HL-60 (cell line): Measurements from ENCODE around the gene C19orf81.

Experiments
- DNase-seq, 2 experiments: peaks; one replicate each; pipeline ENCODE4 v3.0.0-alpha.2; 2010 to 2020; ENCODE audit warnings: low read depth in 1 of 2, low spot score in 1 of 2
- H3K27ac ChIP-seq: fragments of 250-450 bp; sonication (Bioruptor Pico); replicated peaks from 2 replicates; pipeline ENCODE4 v1.5.1; 2020; ENCODE audit warnings: mild to moderate bottlenecking, moderate library complexity
- H3K27me3 ChIP-seq: fragments of 250-450 bp; sonication (Bioruptor Pico); 2 replicates; pipeline ENCODE4 v1.5.1; 2021; ENCODE audit warnings: mild to moderate bottlenecking, moderate library complexity; ENCODE audit not compliant: insufficient read depth, poor library complexity, severe bottlenecking
- H3K4me3 ChIP-seq: replicated peaks from 2 replicates; pipeline ENCODE4 v1.5.1; 2011; ENCODE audit warnings: mild to moderate bottlenecking, control low read depth, low read length; ENCODE audit not compliant: insufficient read depth
- GABPA ChIP-seq: IDR thresholded peaks from 2 replicates; pipeline ENCODE4 v1.6.1; 2012; ENCODE audit warnings: low read depth
- POLR2AphosphoS5 ChIP-seq: IDR thresholded peaks from 2 replicates; pipeline ENCODE4 v1.6.1; 2012; ENCODE audit warnings: low read depth
- SPI1 ChIP-seq: IDR thresholded peaks from 2 replicates; pipeline ENCODE4 v1.6.1; 2012; ENCODE audit warnings: low read depth, mild to moderate bottlenecking, borderline replicate concordance
- TF ChIP-seq, protein P1 (sequence below): IDR thresholded peaks from 2 replicates; pipeline ENCODE4 v1.6.1; 2012; ENCODE audit warnings: low read depth; ENCODE audit not compliant: insufficient replicate concordance
- TF ChIP-seq, protein P2 (sequence below): IDR thresholded peaks from one replicate; pipeline ENCODE4 v1.5.1; 2011; ENCODE audit warnings: low read length, control low read depth, inconsistent platforms; ENCODE audit not compliant: insufficient read depth

C19orf81 gene

DNA sequence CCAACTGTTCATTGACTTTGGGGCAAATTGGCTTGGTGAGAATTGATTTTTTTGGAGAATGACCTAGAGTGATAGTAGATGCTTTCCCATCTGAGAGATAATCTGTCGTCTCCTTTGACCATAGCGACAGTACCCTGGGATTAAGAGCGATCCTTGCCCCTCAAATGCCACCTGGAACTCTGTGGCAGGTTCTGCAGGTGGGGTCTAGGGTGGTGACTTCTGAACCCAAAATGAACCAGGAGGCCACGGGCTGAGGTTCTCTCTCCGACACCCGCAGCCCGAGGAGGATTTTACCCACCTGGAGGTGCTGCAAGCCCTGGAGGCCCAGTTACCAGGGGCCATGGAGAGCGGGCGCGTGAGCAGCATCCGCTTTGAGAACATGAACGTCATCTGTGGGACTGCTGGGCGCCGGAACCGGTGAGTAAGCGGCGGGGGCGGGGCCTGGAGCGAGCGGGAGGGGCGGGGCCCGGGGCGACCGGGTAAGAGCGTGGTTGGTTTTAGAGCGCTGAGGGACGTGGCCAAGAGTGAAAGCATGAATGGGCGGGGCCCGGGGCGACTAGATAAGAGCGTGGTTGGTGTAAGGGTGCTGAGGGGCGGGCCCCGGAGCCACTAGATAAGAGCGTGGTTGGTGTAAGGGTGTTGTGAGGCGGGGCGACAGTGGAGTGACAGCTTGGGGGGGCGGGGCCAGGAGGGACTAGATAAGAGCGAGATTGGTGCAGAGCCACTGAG, 8.6 kb downstream of the C19orf81 start:
- no peak overlapping the region for H3K27ac ChIP-seq
- peaks cover 13% of the 10 kb centered on the region for H3K27me3 ChIP-seq
- peak; percentile 35 to 62 for DNase-seq
- TF ChIP-seq, protein P1, sequence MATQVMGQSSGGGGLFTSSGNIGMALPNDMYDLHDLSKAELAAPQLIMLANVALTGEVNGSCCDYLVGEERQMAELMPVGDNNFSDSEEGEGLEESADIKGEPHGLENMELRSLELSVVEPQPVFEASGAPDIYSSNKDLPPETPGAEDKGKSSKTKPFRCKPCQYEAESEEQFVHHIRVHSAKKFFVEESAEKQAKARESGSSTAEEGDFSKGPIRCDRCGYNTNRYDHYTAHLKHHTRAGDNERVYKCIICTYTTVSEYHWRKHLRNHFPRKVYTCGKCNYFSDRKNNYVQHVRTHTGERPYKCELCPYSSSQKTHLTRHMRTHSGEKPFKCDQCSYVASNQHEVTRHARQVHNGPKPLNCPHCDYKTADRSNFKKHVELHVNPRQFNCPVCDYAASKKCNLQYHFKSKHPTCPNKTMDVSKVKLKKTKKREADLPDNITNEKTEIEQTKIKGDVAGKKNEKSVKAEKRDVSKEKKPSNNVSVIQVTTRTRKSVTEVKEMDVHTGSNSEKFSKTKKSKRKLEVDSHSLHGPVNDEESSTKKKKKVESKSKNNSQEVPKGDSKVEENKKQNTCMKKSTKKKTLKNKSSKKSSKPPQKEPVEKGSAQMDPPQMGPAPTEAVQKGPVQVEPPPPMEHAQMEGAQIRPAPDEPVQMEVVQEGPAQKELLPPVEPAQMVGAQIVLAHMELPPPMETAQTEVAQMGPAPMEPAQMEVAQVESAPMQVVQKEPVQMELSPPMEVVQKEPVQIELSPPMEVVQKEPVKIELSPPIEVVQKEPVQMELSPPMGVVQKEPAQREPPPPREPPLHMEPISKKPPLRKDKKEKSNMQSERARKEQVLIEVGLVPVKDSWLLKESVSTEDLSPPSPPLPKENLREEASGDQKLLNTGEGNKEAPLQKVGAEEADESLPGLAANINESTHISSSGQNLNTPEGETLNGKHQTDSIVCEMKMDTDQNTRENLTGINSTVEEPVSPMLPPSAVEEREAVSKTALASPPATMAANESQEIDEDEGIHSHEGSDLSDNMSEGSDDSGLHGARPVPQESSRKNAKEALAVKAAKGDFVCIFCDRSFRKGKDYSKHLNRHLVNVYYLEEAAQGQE: no peak
- TF ChIP-seq POLR2AphosphoS5 (no peak), SPI1 (no peak), GABPA (no peak)
- TF ChIP-seq, protein P2, sequence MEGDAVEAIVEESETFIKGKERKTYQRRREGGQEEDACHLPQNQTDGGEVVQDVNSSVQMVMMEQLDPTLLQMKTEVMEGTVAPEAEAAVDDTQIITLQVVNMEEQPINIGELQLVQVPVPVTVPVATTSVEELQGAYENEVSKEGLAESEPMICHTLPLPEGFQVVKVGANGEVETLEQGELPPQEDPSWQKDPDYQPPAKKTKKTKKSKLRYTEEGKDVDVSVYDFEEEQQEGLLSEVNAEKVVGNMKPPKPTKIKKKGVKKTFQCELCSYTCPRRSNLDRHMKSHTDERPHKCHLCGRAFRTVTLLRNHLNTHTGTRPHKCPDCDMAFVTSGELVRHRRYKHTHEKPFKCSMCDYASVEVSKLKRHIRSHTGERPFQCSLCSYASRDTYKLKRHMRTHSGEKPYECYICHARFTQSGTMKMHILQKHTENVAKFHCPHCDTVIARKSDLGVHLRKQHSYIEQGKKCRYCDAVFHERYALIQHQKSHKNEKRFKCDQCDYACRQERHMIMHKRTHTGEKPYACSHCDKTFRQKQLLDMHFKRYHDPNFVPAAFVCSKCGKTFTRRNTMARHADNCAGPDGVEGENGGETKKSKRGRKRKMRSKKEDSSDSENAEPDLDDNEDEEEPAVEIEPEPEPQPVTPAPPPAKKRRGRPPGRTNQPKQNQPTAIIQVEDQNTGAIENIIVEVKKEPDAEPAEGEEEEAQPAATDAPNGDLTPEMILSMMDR: no peak
- H3K4me3 ChIP-seq: no peak overlapping the region

DNA sequence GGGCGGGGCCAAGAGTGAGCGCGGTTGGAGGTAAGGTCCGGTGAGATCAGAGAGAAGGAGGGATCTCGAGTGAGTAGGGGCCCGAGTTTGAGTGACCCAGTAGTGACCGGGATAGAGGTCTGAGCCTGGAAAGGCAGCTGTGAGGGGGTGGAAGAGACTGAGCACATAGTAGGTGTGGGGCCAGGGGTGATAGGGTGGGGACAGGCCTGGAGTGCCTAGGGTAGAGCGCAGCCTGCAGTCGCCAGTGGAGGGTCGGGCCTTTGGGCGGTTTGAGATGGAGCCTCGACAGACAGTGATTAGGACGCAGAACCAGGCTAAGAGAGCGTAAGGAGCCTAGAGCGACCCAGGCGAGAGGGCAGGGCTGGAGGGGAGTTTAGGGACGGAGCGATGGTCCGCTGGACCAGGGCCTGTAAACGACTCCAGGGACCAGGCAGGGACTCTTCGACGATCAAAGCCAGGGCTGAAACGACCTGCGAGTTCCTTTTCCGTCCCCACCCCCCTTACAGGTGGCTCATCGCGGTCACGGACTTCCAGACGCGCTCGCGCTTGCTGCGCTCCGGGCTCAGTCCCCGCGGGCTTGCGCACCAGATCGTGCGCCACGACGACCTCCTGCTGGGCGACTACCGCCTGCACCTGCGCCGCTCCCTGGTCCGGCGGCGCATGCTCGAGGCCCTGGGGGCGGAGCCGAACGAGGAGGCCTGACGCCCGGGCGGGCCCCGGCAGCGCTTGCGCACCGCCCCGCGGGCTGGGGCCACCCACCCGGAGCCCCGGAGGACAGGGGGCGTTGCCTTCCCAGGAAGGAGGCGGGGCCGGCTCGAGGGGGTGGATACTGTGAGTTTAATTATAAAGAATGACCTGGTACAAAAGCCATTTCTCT, 9.4 kb downstream of the C19orf81 start:
- no peak overlapping the region for H3K4me3 ChIP-seq
- H3K27me3 ChIP-seq: peaks cover 13% of the 10 kb centered on the region
- no peak overlapping the region for H3K27ac ChIP-seq
- peak in 1 of 2 experiments; percentile 23 for DNase-seq
- TF ChIP-seq, protein P1: no peak

DNA sequence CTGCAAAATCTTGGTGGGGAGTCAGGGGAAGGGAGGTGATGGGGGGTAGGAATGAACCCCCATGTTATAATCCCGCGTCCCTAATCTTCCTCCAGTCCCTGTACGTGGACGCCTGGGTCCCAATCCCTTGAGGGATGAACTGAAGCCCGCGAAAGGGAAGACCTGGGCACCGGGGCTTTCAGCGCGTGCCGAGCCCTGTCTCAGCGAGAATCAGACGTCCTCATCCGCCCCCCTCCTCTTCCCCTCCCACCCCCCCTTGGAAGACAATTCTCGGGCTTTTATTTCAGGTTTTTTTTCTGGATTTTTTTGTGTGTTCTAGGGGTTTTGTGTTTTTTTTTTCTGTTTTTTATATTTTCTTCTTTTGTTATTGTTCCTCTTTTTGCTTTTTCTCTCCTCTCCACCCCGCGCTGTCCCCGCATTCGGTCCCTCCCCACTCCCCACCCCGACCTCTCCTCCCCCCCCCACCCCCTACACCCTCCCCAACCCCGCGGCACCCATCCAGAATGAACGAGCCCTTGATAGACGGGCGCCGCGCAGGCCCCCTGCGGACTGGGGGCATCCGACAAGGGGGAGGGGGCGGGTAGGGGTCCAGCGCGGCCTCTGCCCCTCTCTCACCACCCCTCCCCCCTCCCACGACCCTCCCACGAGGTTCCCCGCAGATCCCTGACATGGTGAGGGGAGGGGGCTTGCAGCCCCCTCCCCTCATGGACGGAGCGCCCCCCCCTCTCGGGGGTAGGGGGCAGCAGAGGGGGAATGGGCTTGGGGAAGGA, 10.3 kb downstream of the C19orf81 start:
- Histone ChIP-seq H3K27me3 (peaks cover 13% of the 10 kb centered on the region), H3K4me3 (no peak overlapping the region), H3K27ac (no peak overlapping the region)
- no peak for DNase-seq
- TF ChIP-seq, protein P1: no peak
- TF ChIP-seq GABPA: no peak
